GM21526 (cell line): ENCODE measurements around the gene RELCH.
A peak's percentile ranks its signal among the peaks of the same experiment; 100 is the strongest.

Experiments
- ATAC-seq: cut with Tn5 transposase; IDR thresholded peaks from one replicate; pipeline ENCODE4 v1.9.1; 2021; ENCODE audit warnings: moderate library complexity; ENCODE audit not compliant: unreplicated experiment, low FRiP score

The RELCH gene

DNA sequence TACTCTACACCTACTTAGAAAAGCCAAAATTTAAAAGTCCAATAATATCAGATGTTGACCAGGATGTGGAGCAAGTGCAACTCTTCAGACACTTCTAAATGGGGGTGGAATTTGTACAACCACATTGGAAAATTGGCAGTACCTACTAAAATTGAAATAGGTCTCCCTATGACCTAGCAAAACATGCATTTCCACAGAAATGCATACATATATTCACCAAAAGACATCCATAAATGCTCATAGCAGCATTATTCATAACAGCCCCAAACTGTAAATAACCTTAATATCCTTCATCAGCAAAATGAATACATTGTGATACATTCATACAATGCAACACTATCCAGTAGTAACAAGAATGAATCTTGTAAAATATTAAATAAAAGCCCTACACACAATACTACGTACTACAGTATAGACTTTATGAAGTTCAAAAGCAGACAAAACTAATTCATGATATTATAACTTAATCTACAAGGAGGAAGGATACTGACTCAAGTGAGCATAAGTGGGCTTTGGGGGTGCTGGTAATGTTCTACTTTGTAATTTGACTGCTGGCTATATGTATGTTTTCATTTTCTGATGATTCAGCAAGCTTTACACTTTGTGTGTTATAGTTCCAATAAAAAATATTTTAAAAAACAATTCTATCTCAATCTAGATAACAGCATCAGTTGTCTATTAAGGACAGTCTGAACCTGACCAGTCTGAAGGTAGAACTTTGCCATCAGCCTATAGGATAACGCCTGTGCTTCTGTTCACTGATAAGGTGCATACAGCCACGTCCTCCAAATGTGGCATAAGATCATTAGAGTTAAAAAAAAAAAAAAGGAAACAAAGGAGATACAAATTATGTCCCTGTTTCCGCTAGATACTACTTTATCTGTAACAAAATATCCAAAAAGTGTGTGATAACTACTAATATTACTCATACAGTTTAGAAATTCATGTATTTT lies 131.4 kb downstream of the RELCH start:
- no peak for ATAC-seq

GRCh38 chr18:62321201-62321600 lies 134.1 kb downstream of the RELCH start:
- ATAC-seq, result no peak

DNA sequence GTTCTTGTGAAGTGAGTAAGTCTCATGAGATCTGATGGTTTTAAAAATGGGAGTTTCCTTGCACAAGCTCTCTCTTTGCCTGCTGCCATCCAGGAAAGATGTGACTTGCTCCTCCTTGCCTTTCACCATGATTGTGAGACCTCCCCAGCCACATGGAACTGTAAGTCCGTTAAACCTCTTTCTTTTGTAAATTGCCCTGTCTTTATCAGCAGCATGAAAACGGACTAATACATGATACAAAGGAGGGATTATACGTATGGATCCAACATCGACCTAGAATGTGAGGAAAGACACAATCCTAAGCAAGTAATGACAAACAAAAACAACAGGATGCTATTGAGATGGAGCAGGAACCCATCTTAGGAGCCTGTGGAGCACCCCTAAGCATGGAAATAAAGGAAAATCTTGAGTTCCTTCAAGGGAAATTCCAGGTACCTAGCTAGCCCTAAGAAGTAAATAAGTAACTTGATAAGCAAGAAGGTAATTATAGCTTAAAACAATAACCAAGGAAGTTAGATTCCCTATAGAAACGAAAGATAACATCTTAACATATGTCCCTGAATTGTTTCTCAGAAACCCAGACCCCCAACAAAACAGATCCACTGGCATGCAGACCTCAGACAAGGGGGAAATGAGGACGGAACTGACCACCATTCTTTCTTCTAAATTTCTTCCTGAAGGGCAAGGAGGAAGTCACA lies 136.6 kb downstream of the RELCH start:
- ATAC-seq, result no peak

DNA sequence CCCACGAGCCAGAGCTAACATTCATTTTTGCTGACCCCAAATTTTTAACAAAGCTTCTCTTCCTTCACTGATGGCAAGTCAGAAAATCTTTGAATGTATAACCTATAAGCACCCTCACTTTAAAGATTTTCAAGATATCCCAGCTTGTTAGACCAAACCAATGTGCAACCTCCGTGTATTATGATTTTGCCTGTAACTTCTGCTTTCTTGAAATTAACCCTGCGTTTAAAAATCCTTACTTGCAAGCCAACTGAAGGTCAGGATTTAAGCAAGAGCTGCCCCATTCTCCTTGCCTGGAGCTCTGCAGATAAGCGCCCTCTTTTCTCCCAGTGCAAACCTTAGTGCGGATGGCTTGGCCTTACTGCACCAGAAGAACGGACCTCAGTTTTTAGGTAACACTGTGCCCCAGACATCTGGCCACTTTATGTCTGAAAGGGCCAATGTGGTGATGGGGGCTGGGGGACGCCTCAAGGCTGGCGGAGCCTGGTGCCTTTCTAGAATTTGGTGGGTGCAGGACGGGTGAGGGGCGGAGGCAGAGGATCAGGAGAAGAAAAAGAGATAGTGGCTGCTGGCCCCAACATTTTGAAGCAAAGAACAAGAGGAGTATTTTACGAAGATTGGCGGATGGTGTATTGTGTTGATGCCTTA lies 137.2 kb downstream of the RELCH start:
- ATAC-seq, result no peak

DNA sequence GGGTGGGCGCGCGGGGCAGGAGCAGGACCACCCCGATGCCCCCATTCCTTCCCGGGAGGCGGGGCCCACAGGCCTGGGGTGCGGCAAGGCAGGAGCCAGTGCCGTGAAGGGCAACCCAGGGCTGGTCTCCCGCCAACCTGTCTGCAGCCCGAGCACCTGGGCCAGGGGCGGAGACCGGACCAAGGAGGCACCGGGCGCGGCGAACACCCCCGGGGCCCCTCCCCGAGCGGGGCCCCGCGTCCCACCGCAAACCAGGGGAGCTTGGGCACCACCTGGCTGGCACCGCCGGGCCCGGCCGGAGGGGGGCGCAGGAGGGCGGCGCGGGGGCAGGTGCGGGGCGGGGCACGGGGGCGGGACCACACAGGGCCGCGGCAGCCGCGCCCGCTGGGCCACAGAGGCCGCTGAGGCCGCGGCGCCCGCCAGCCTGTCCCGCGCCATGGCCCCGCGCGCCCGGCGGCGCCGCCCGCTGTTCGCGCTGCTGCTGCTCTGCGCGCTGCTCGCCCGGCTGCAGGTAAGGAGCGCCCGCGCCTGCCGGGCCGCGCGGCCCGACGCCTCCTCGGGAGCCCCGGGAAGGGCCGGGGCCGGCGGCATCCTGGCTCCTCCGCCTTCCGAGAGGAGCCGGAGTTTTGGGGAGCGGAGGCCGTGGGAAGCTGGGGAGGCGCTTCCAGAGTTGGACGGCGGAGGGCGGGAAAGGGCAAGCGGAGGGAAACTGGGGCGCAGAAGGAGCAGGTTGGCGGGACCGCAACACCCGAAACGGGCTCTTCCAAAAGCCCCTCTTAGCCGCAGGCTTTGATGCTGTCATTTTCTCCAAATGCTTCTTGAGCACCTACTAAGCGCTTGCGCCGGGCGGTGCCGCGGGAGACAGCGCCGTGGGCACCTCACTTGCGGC lies 138.1 kb downstream of the RELCH start, which contains the start of gene TNFRSF11A:
Gene TNFRSF11A (plus strand): TSS at position 394 of the 889 bp plus-strand sequence. CDS start 43 bp downstream, at position 437.
- ATAC-seq, result peak; percentile 61

DNA sequence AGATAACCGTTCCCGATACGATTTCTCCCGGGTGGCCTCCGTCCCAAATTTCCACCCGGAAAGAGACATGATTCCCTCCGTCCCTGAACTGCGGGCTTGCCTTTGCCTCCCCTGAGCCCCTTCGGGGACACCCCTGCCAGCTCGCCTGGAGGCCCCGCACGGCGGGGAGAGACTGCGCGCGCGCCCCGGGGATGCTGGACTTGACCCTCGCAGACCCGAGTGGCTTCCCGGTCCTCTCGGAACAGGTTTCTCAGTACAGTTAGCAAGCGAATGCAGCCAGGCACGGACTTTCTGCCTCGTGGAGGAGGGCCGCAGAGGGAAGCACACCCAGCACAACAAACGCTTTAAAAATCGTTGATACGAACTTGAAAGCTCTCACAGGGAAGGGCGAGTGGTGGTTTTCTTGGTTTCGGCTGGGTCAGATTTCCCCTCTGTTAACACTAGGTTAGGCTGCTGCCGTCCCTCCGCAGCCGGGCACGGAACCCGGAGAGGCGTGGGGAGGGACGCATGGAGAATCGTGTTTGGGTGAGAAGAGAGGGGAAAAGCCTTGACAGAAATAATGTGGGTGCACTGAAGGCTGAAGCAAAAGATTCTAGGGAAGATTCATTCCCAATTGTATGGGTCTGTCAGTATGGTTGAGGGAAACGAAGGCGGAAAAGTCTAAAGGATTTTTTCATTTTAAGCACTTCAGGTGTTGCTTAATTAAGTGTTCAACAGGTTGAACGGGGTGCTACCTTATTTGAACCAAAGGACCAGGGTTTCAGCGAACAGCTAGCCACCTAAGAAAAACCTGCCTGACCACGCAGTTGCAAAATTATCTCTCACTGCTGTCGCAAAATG lies 139.0 kb downstream of the RELCH start:
- ATAC-seq, result peak; percentile 36

- no peak for ATAC-seq
Observed at GRCh38 chr18:62326646-62327348, 139.7 kb downstream of the RELCH start.

GRCh38 chr18:62327977-62328376 lies 140.9 kb downstream of the RELCH start:
- no peak for ATAC-seq

- no peak for ATAC-seq
Observed at GRCh38 chr18:62328586-62329525, 141.8 kb downstream of the RELCH start.

GRCh38 chr18:62329691-62330454 lies 142.8 kb downstream of the RELCH start:
- ATAC-seq, result no peak

GRCh38 chr18:62330650-62331049 lies 143.6 kb downstream of the RELCH start:
- ATAC-seq, result no peak

- ATAC-seq, result no peak
Observed at GRCh38 chr18:62331581-62332356, 144.7 kb downstream of the RELCH start.

- ATAC-seq, result no peak
Observed at GRCh38 chr18:62332431-62332830, 145.4 kb downstream of the RELCH start.

DNA sequence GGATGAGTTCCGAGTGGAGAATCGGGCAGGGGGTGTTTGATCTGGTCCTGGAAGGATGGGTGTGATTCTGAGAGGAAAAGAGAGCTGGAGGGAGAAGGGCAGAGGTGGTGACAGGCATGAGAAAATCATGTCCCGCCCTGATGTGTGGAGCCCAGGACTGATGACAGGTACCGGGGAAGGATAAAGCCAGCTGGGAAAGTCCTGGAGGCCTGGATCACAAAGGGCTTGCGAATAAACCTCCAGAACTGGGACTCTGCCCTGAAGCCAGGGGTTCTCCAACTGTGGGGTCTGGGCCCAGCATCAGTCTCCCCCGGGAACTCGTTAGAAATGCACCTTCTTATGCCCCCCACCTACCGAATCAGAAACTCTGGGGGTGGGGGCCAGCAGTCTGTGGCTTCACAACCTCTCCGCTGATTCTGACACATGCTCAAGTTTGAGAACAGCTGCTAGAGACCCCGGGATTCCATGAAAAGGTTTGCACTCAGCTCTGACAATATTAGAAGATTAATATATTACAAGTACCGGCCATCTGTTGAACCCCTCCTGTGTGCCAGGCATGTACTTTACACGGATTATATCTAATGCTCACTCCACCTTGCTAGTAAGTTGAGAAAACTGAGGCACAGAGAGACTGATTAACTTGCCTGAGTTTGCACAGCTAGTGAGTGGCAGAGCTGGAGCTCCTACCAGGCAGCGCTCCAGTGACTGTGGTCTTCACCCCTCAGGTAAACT lies 146.1 kb downstream of the RELCH start:
- ATAC-seq, result no peak

GRCh38 chr18:62334120-62334519 lies 147.1 kb downstream of the RELCH start:
- no peak for ATAC-seq
